Keratinocyte (primary cell): ENCODE data around the gene TCEAL3.

ENCODE experiments used
- CTCF ChIP-seq, 3 experiments: IDR thresholded peaks in 1 of 3; conservative IDR thresholded peaks in 1 of 3; optimal IDR thresholded peaks in 1 of 3; 2 replicates in 2 of 3; 3 replicates in 1 of 3; pipeline versions ENCODE3 to v1.5.1; 2011; ENCODE audit warnings: low read length in 3 of 3, mild to moderate bottlenecking in 3 of 3, moderate library complexity in 2 of 3, control low read depth in 1 of 3, inconsistent platforms in 1 of 3; ENCODE audit not compliant: insufficient read depth in 2 of 3; ENCODE audit errors: extremely low read depth in 1 of 3
- EZH2 ChIP-seq: IDR thresholded peaks from one replicate; pipeline ENCODE4 v1.6.1; 2012; ENCODE audit warnings: inconsistent platforms, mild to moderate bottlenecking, low read length, moderate library complexity

- TF ChIP-seq EZH2 (no peak), CTCF (optimal IDR thresholded peaks at IDR 0.05 in 1 of 3, IDR thresholded peaks at IDR 0.05 in 1 of 3, conservative IDR thresholded peaks at IDR 0.05 in 1 of 3; ENCODE audit: extremely low read depth in 1 of 3, insufficient read depth in 2 of 3, low read length in 3 of 3) (no peak)
These were observed 8.1 kb downstream of the TCEAL3 start for GRCh38 chrX:103615781-103616371.
